HG02571 (cell line): ENCODE results near the gene ALOX5.

Experiments used
- ATAC-seq: cut with Tn5 transposase; IDR thresholded peaks from one replicate; pipeline ENCODE4 v1.9.1; 2021; ENCODE audit warnings: mild to moderate bottlenecking, moderate library complexity; ENCODE audit not compliant: unreplicated experiment

ALOX5 gene

DNA sequence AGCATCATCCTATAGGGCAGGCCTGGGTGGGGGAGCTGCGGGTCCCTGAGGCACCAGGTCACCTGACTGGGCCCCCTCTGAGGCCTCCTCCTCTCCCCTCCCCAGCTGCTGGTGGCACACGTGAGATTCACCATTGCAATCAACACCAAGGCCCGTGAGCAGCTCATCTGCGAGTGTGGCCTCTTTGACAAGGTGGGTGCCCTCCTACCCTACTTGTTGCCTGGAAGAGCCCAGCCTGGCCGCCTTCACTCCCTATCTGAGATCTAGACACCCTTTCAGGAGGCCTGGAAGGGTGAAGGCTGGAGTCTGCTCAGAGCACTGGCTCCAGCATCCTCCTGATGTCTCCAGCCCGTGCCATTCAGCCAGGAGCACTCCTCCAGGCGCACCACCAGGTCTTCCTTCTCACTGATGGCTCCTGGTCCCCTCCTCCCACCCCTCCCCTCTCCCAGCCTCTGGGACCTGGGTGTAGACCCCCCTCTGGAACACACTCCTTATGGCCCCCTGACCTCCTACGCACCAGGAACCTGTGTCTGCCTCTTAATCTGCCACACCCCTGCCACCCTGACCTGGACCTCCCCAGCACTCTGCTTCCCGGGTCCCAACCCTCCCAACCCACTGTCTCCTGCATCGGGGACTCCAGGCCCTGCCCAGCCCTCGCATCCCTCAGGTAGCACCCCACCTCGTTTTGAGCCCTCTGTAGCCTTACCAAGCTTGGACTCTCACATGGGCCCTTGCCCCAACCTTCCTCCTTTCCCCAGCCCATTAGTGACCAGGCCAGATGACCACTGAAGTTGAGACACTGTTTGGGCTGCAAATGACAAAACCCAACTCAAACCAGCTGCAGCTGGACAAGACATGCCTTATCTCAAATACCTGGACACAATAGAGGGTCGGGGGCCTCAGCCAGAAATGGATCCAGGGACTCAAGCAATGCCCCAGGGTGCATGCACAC lies 67.5 kb downstream of the ALOX5 start:
- ATAC-seq: no peak

- no peak for ATAC-seq
Measured at GRCh38 chr10:45442251-45442650, 68.2 kb downstream of the ALOX5 start.

DNA sequence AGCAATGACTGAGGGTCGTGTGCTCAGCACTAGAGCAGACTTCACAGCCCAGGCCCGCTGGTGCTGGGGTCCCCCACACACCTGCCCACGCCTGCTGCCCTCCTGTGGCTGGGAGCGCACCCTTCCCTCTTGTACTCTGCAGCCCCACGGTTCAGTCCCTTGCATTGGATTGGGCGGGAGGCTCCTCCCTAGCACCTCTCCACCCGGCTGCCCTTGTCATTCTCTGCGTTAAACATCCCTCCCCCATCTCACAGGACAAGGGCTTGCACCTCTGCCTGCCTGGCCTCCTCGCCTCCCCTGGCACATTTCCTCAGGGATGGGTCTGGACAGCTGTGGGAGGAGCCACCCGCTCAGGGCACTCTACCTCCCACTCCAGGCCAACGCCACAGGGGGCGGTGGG lies 68.6 kb downstream of the ALOX5 start:
- ATAC-seq: no peak

GRCh38 chr10:45443101-45444009 lies 69.3 kb downstream of the ALOX5 start:
- no peak for ATAC-seq

DNA sequence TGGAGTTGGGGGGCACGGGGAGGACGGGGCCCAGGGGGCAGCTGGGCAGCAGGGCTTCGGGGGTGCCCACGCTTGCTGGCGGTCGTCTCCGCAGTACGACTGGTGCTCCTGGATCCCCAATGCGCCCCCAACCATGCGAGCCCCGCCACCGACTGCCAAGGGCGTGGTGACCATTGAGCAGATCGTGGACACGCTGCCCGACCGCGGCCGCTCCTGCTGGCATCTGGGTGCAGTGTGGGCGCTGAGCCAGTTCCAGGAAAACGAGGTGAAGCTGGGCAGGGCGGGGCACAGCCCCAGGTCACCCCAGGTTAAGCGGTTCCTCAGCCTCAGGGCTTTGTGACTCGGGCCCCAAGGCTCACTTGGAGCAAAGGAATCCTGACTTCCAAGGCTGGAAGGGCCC lies 70.0 kb downstream of the ALOX5 start:
- ATAC-seq: no peak

- ATAC-seq: no peak
Measured at GRCh38 chr10:45444976-45445898, 71.2 kb downstream of the ALOX5 start.

DNA sequence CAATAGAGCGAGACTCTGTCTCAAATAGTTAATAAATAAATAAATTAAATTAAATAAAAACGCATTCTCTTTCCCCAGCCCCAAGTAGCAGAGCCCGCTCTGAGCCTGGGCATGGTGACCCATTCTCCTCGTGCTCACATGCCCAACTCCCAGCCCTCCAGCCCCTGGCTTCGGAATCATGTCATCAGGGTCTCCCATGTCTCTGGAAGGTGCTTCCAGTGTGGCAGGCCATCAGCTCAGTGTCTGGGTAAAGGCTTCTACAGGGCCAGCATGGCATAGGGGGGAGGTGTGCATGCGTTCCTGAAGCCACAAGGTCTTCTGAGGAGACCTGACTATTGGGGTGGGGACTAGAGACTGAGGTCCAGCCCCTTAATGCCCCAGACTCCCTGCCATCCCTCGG lies 72.8 kb downstream of the ALOX5 start:
- no peak for ATAC-seq

GRCh38 chr10:45447416-45447815 lies 73.4 kb downstream of the ALOX5 start:
- ATAC-seq: no peak

DNA sequence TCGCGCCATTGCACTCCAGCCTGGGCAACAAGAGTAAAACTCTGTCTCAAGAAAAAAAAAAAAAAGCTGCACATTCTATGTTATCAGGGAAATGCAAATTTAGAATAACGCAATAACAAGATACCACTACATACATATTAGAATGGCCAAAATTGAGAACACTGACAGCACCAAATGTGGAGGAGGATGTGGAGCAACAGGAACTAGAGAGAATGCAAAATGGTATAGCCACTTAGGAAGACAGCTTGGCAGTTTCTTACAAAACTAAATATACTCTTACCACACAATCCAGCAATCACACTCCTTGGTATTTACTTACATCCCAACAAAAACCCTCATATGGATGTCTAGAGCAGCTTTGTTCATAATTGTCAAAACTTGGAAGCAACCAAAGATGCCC lies 76.8 kb downstream of the ALOX5 start:
- no peak for ATAC-seq

GRCh38 chr10:45451407-45451806 lies 77.4 kb downstream of the ALOX5 start:
- ATAC-seq: no peak

DNA sequence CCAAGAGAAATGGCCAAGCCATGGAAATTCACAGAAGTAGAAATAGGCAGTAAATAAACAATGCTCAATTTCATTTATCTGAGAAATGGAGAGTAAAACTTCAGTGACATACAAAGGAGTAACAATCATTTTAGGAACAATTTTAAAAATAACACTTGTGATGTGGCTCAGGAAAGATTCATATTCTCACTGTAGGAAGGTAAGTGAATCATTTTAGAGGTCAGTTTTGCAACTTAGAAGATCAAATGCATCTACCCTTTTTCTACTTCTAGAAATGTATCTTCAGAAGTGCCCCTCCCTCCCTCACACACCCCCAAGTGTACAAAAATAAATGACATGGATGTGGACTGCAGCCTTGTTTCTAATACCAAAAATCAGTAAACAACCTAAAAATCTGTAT lies 78.3 kb downstream of the ALOX5 start:
- no peak for ATAC-seq

DNA sequence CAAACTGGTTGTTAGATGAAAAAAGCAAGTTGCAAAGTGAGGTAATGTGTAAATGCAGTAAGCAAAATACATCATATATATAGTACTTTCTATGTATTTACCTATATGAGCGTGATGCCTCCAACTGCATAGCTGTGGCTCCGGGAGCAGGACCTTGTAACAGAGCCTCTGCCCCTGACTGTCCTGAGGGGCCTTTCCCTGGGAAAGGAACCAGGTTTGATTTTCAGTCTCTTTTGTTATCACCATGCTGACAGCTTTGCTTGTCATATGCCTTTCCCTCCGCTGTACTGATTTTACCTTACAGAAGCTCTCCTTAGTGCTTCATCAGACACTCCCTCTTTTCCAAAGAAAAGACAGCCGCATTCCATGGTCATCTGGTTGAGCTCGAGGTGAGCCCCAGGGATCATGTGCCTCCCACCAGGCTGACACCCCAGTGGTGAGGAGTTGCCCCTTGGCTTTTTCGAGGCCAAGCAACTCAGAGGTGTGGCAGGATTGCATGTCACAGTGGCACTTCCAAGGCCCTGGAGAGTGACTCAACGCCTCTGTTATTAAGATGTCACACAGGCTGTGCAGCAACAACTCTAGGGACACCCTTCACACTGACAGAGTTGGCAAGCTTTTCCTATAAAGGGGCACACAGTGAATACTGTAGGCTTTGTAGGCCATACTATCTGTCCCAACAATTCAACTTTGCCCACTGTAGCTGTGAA lies 78.9 kb downstream of the ALOX5 start:
- no peak for ATAC-seq

DNA sequence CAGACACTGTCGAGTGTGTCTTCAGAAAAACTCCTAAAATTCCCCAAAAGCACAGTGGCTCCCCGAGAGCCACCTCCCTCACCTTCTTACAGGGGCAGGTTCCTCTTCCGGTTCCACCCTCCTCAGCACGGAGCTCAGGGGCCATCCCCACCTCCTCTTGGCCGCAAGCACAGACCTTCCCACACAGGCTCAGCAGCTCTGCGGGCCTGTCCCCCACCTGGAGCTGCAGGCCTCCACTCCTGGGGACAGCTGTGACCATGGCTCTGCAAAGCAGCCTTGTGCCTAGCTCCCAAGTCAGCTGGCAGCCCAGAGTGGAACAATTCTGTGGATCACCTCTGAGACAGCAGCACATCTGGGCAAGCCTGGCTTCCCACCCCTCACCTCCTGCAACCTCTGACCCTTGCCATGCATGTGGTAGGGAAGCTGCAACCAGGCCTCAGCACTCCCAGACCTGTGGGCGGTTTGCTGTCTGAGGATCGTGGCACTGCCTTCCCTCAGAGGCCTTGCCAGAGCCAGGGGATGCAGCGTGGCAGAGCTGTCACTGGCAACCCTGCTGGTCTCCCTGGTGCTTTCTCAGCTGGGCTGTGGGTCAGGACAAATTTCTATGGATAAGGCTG lies 79.7 kb downstream of the ALOX5 start:
- no peak for ATAC-seq

GRCh38 chr10:45454262-45454661 lies 80.2 kb downstream of the ALOX5 start:
- ATAC-seq: no peak

DNA sequence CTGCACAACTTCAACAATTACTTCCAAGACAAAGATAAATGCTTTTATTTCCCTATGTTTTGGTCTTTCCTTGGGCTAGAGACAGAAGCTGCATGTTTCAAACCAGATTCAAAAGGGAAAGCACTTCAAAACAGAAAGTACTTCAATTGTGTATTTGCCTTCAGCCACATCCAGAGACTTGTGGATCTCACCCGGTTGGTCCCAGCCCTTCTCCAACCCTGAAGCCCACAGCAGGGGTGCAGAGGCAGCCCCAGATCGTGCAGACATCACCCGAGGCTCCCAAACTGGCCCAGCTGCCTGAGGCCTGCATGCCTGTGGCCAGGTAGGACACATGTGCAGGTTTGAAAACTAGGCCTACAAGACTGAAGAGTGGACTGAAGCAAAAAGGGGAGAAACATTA lies 80.8 kb downstream of the ALOX5 start:
- ATAC-seq: no peak

- ATAC-seq: no peak
Measured at GRCh38 chr10:45456233-45456632, 82.2 kb downstream of the ALOX5 start.

GRCh38 chr10:45456822-45457221 lies 82.8 kb downstream of the ALOX5 start:
- no peak for ATAC-seq

DNA sequence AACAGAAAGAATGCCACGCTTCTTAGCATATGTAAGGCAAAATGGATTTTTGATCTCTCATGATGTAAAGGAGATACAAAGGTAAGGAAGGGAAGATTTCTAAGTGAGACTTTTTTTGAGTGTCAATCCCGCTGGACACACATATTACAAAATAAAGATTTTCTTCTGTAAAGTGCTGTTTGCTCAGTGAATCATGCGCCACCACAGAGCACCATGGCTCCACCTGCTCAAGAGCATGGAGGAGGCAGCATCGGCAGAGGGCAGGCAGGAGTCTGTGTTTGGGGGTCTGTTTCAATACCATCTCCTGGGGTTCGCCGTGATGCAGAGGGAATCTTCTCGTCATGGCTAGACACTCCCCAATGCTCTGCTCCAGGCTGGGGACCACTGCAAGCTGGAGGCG lies 83.5 kb downstream of the ALOX5 start:
- ATAC-seq: no peak

DNA sequence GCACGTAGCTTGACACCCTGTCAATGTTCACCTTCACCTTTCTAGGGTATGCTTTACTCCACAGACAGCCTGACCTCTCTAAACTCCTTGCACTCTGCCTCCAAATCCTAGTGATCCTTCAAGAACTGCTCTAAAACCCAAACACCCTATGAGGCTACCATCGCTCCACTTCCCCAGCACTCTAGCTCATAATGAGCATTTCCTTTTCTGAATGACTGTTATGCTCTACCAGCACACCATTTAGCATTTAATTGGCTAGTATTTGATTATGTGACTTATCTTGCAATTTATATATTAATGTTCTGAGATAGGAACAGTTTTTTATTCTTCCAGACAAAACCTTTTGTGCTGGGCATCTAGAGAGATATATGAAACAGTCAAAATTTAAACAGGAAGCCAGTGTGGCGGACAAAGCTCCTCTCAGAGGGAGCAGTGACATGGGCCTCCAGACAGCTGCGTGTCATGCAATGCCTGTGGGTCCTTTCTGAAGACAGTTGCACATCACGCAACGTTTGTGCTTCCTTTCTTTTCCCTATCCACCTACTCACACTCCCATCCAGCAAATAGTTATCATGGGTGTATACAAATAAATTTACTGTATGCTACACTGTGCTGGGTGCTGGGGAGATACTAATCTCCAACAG lies 86.3 kb downstream of the ALOX5 start:
- peak; percentile 42 for ATAC-seq
